ENCODE data around the gene ACTA1. TPM values are rescaled to one million over a fixed set of nuclear protein-coding genes. Genes with fewer than 3 reads are reported as not detected.

ACTA1 gene
- polyA plus RNA-seq, 1 donor from 2014 or later, result 1.0 TPM

DNA sequence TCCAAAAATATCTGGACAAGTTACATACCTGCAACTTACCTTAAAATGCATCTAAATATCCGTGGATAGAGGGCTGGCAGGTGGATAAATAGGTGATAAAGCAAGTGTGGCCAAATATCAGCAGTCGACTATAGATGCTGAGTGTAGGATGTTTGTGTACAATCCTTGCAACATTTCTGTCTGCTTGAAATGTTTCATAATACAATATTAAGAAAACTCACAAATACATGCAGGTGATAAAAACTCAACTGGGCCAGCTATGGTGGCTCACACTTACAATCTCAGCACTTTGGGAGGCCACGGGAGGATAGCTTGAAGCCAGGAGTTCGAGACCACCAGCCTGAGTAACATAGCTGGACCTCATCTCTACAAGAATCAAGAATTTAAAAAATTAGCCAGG lies 41.0 kb downstream of the ACTA1 start:
- Histone ChIP-seq H3F3A (ENCODE audit: insufficient read depth, low read length, poor library complexity, severe bottlenecking) (no peaks in the 10 kb centered on the region), H3K27ac (ENCODE audit: low read length) (no peak overlapping the region), H2AFZ (ENCODE audit: low read depth, low read length) (no peak overlapping the region), H3K79me2 (replicated peaks; ENCODE audit: insufficient read depth, low read length) (no peaks in the 10 kb centered on the region), H4K20me1 (ENCODE audit: insufficient read depth) (no peaks in the 10 kb centered on the region), H3K9me3 (ENCODE audit: low read length) (peaks cover 3% of the 10 kb centered on the region), H3K9ac (ENCODE audit: low read length) (no peak overlapping the region), H3K4me3 (ENCODE audit: low read length) (no peak overlapping the region), H3K27me3 (ENCODE audit: insufficient read depth, low read depth, low read length) (no peaks in the 10 kb centered on the region), H3K9me2 (ENCODE audit: insufficient read depth, low read length) (no peaks in the 10 kb centered on the region), H3K4me2 (ENCODE audit: low read length) (no peak overlapping the region), H3K36me3 (ENCODE audit: insufficient read depth, low read length) (no peaks in the 10 kb centered on the region)
- no peak for TF ChIP-seq EP300 (conservative IDR thresholded peaks at IDR 0.05; ENCODE audit: poor library complexity, severe bottlenecking)
- TF ChIP-seq TAF1 (IDR thresholded peaks at IDR 0.05; ENCODE audit: low read depth), result no peak
- no peak for TF ChIP-seq MXI1 (conservative IDR thresholded peaks at IDR 0.05; ENCODE audit: poor library complexity, severe bottlenecking)
- TF ChIP-seq SMC3 (conservative IDR thresholded peaks at IDR 0.05; ENCODE audit: poor library complexity), result no peak
- TF ChIP-seq, protein P1, sequence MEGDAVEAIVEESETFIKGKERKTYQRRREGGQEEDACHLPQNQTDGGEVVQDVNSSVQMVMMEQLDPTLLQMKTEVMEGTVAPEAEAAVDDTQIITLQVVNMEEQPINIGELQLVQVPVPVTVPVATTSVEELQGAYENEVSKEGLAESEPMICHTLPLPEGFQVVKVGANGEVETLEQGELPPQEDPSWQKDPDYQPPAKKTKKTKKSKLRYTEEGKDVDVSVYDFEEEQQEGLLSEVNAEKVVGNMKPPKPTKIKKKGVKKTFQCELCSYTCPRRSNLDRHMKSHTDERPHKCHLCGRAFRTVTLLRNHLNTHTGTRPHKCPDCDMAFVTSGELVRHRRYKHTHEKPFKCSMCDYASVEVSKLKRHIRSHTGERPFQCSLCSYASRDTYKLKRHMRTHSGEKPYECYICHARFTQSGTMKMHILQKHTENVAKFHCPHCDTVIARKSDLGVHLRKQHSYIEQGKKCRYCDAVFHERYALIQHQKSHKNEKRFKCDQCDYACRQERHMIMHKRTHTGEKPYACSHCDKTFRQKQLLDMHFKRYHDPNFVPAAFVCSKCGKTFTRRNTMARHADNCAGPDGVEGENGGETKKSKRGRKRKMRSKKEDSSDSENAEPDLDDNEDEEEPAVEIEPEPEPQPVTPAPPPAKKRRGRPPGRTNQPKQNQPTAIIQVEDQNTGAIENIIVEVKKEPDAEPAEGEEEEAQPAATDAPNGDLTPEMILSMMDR (IDR thresholded peaks at IDR 0.05; ENCODE audit: poor library complexity, severe bottlenecking), result no peak
- TF ChIP-seq, protein P2, sequence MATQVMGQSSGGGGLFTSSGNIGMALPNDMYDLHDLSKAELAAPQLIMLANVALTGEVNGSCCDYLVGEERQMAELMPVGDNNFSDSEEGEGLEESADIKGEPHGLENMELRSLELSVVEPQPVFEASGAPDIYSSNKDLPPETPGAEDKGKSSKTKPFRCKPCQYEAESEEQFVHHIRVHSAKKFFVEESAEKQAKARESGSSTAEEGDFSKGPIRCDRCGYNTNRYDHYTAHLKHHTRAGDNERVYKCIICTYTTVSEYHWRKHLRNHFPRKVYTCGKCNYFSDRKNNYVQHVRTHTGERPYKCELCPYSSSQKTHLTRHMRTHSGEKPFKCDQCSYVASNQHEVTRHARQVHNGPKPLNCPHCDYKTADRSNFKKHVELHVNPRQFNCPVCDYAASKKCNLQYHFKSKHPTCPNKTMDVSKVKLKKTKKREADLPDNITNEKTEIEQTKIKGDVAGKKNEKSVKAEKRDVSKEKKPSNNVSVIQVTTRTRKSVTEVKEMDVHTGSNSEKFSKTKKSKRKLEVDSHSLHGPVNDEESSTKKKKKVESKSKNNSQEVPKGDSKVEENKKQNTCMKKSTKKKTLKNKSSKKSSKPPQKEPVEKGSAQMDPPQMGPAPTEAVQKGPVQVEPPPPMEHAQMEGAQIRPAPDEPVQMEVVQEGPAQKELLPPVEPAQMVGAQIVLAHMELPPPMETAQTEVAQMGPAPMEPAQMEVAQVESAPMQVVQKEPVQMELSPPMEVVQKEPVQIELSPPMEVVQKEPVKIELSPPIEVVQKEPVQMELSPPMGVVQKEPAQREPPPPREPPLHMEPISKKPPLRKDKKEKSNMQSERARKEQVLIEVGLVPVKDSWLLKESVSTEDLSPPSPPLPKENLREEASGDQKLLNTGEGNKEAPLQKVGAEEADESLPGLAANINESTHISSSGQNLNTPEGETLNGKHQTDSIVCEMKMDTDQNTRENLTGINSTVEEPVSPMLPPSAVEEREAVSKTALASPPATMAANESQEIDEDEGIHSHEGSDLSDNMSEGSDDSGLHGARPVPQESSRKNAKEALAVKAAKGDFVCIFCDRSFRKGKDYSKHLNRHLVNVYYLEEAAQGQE (IDR thresholded peaks at IDR 0.05; ENCODE audit: borderline replicate concordance), result no peak
- TF ChIP-seq RAD21 (conservative IDR thresholded peaks at IDR 0.05), result no peak
- no peak for TF ChIP-seq POLR2AphosphoS5 (IDR thresholded peaks at IDR 0.05)
- TF ChIP-seq EZH2 (IDR thresholded peaks at IDR 0.05; ENCODE audit: borderline replicate concordance, insufficient read depth, low read length, poor library complexity, severe bottlenecking), result no peak

DNA sequence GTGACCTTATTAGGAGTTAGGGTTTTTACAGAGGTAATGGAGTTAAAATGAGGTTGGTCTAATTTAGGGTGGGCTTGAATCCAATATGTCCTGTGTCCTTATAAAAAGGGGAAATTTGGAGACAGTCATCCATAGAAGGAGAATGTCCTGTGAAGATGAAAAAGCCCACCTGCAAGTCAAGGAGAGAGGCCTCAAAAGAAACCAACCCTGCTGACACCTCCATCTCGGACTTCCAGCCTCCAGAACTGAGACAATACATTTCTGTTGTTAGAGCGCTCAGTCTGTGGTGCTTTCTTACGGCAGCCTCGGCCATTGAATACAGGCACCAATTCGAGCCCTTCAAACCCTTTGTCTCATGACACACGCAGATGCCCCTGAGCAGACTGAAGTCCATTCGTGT lies 43.8 kb downstream of the ACTA1 start:
- H3K4me2 ChIP-seq (ENCODE audit: low read length), result no peak overlapping the region

More for the DNA sequence above, 43.8 kb downstream of the ACTA1 start:
- H3F3A ChIP-seq (ENCODE audit: insufficient read depth, low read length, poor library complexity, severe bottlenecking), result no peaks in the 10 kb centered on the region
- H3K4me3 ChIP-seq (ENCODE audit: low read length), result no peak overlapping the region
- no peaks in the 10 kb centered on the region for H3K9me2 ChIP-seq (ENCODE audit: insufficient read depth, low read length)
- no peaks in the 10 kb centered on the region for H4K20me1 ChIP-seq (ENCODE audit: insufficient read depth)
- no peaks in the 10 kb centered on the region for H3K36me3 ChIP-seq (ENCODE audit: insufficient read depth, low read length)
- H3K27me3 ChIP-seq (ENCODE audit: insufficient read depth, low read depth, low read length), result no peaks in the 10 kb centered on the region
- H3K9me3 ChIP-seq (ENCODE audit: low read length), result peaks cover 3% of the 10 kb centered on the region
- H2AFZ ChIP-seq (ENCODE audit: low read depth, low read length), result no peak overlapping the region
- H3K27ac ChIP-seq (ENCODE audit: low read length), result no peak overlapping the region
- no peaks in the 10 kb centered on the region for H3K79me2 ChIP-seq (replicated peaks; ENCODE audit: insufficient read depth, low read length)
- TF ChIP-seq, protein P2 (IDR thresholded peaks at IDR 0.05; ENCODE audit: borderline replicate concordance), result no peak
- TF ChIP-seq EZH2 (IDR thresholded peaks at IDR 0.05; ENCODE audit: borderline replicate concordance, insufficient read depth, low read length, poor library complexity, severe bottlenecking) (no peak), SMC3 (conservative IDR thresholded peaks at IDR 0.05; ENCODE audit: poor library complexity) (no peak), RAD21 (conservative IDR thresholded peaks at IDR 0.05) (no peak), MXI1 (conservative IDR thresholded peaks at IDR 0.05; ENCODE audit: poor library complexity, severe bottlenecking) (no peak), TAF1 (IDR thresholded peaks at IDR 0.05; ENCODE audit: low read depth) (no peak), POLR2AphosphoS5 (IDR thresholded peaks at IDR 0.05) (no peak), EP300 (conservative IDR thresholded peaks at IDR 0.05; ENCODE audit: poor library complexity, severe bottlenecking) (no peak)
- TF ChIP-seq, protein P1 (IDR thresholded peaks at IDR 0.05; ENCODE audit: poor library complexity, severe bottlenecking), result no peak
- H3K9ac ChIP-seq (ENCODE audit: low read length), result no peak overlapping the region

All from neural cell (in vitro differentiated cells).